B cell (primary cell): ENCODE measurements around the gene TET3. TPM values are rescaled to one million over a fixed set of nuclear protein-coding genes. Genes with fewer than 3 reads are reported as not detected.
A peak's percentile ranks its signal among the peaks of the same experiment; 100 is the strongest.

Source experiments
- ATAC-seq: fragments of 200-7000 bp; cut with Tn5 transposase; one replicate; pipeline ENCODE4 v1.10.0; 2021; ENCODE audit warnings: low read depth, mild to moderate bottlenecking, moderate number of reproducible peaks, moderate library complexity
- CTCF ChIA-PET: fragments of 350-600 bp; sonication (Branson Sonifier 250); formaldehyde crosslinking; loops from one replicate; lab custom pipeline; 2021; ENCODE audit warnings: antibody characterized with exemption, inconsistent platforms; lab: Charles Lee
- POLR2A ChIA-PET: fragments of 350-600 bp; sonication (Branson Sonifier 250); formaldehyde crosslinking; loops from one replicate; lab custom pipeline; 2021; ENCODE audit warnings: antibody characterized with exemption; lab: Charles Lee
- DNase-seq: peaks from one replicate; pipeline ENCODE4 v3.0.0; 2013
- H2AFZ ChIP-seq: 2 replicates; pipeline ENCODE4 v1.6.1; 2012; ENCODE audit warnings: mild to moderate bottlenecking, low read depth, low read length; ENCODE audit not compliant: insufficient read depth, poor library complexity, severe bottlenecking
- H3K27ac ChIP-seq, 2 donors: 1 replicate in 1 of 2; 2 replicates in 1 of 2; pipeline ENCODE4 v1.5.1; 2012 to 2013; ENCODE audit warnings: low read length in 2 of 2, mild to moderate bottlenecking in 2 of 2, moderate library complexity in 1 of 2
- H3K27me3 ChIP-seq, 4 experiments: fragments of 200-600 bp in 1 of 4; sonication (generic) in 1 of 4; replicated peaks in 1 of 4; 1 replicate in 2 of 4; 2 replicates in 2 of 4; pipeline versions ENCODE4 v1.6.1 to v1.7.0; 2013 to 2016; ENCODE audit warnings: low read length in 3 of 4, mild to moderate bottlenecking in 2 of 4, mixed read lengths in 1 of 4, moderate library complexity in 1 of 4; ENCODE audit not compliant: insufficient read depth in 4 of 4, control insufficient read depth in 3 of 4; ENCODE audit errors: control extremely low read depth in 1 of 4
- H3K36me3 ChIP-seq, 2 experiments: replicated peaks in 1 of 2; 1 replicate in 1 of 2; 2 replicates in 1 of 2; pipeline versions ENCODE4 v1.6.1 to v1.7.1; 2013; ENCODE audit warnings: low read length in 1 of 2; ENCODE audit not compliant: insufficient read depth in 2 of 2, control insufficient read depth in 1 of 2; ENCODE audit errors: control extremely low read depth in 1 of 2, extremely low read depth in 1 of 2
- H3K4me1 ChIP-seq, 2 donors: fragments of 200-600 bp in 1 of 2; sonication (generic) in 1 of 2; 1 replicate in 1 of 2; 2 replicates in 1 of 2; pipeline versions ENCODE4 v1.5.1 to v1.6.1; 2013 to 2017; ENCODE audit warnings: low read length in 2 of 2; ENCODE audit not compliant: control insufficient read depth in 2 of 2, insufficient read depth in 2 of 2
- H3K4me2 ChIP-seq: replicated peaks from 2 replicates; pipeline ENCODE3; 2012; ENCODE audit warnings: mild to moderate bottlenecking, low read depth, low read length; ENCODE audit not compliant: poor library complexity, severe bottlenecking
- H3K4me3 ChIP-seq, 5 experiments: fragments of 200-600 bp in 1 of 5; sonication (generic) in 1 of 5; 1 replicate in 3 of 5; 2 replicates in 2 of 5; pipeline versions ENCODE4 v1.5.1 to v1.7.0; 2011 to 2016; ENCODE audit warnings: low read length in 4 of 5, mild to moderate bottlenecking in 4 of 5, low read depth in 2 of 5, control low read depth in 1 of 5, moderate library complexity in 1 of 5; ENCODE audit not compliant: insufficient read depth in 1 of 5; ENCODE audit errors: control extremely low read depth in 1 of 5, extremely low read depth in 1 of 5
- H3K79me2 ChIP-seq: fragments of 200-600 bp; sonication (generic); one replicate; pipeline ENCODE4 v1.6.0; 2016; ENCODE audit warnings: low read length; ENCODE audit not compliant: control insufficient read depth, insufficient read depth
- H3K9ac ChIP-seq: fragments of 200-600 bp; sonication (generic); 2 replicates; pipeline ENCODE4 v1.6.1; 2017; ENCODE audit warnings: mild to moderate bottlenecking, low read length, moderate library complexity
- H3K9me3 ChIP-seq, 3 donors: one replicate each; pipeline versions ENCODE4 v1.6.1 to v1.7.1; 2013; ENCODE audit warnings: low read length in 2 of 3; ENCODE audit not compliant: control insufficient read depth in 2 of 3, insufficient read depth in 1 of 3; ENCODE audit errors: control extremely low read depth in 1 of 3
- H4K20me1 ChIP-seq: 2 replicates; pipeline ENCODE4 v1.6.0; 2012; ENCODE audit warnings: mild to moderate bottlenecking, low read length; ENCODE audit not compliant: insufficient read depth, control insufficient read depth, poor library complexity, severe bottlenecking
- H3K27ac Mint-ChIP-seq: one replicate; pipeline ENCODE4 v1.8.0; 2021; ENCODE audit warnings: mixed read lengths
- H3K27me3 Mint-ChIP-seq: one replicate; pipeline ENCODE4 v1.8.0; 2021; ENCODE audit warnings: mixed read lengths
- H3K4me1 Mint-ChIP-seq: one replicate; pipeline ENCODE4 v1.8.0; 2021; ENCODE audit warnings: mixed read lengths
- H3K4me3 Mint-ChIP-seq: one replicate; pipeline ENCODE4 v1.8.0; 2021; ENCODE audit warnings: mixed read lengths
- H3K9me3 Mint-ChIP-seq: one replicate; pipeline ENCODE4 v1.8.0; 2022; ENCODE audit warnings: mixed read lengths; ENCODE audit not compliant: insufficient read depth
- EZH2 ChIP-seq: IDR thresholded peaks from 2 replicates; pipeline ENCODE4 v1.6.1; 2012; ENCODE audit warnings: borderline replicate concordance, low read depth, mild to moderate bottlenecking, moderate library complexity, low read length; ENCODE audit not compliant: insufficient read depth, poor library complexity, severe bottlenecking
- WGBS: methylation state at CpG from one replicate; pipeline ENCODE4 v1.1.5; 2013; ENCODE audit warnings: missing lambda C conversion rate; ENCODE audit not compliant: insufficient coverage; 5-methylcytosine and 5-hydroxymethylcytosine counted together
- intact Hi-C: fragments of 100-400 bp; cut with micrococcal nuclease; formaldehyde crosslinking; loops from one replicate; pipeline ENCODE4 v1.10.0; 2022
- polyA plus RNA-seq: library from polyadenylated mRNA; depleted of rRNA; stranded (reverse); fragments of >200 nt; gene quantifications from 2 replicates; pipeline ENCODE4 v1.2.3, GENCODE V29; 2012
- total RNA-seq, 2 donors: library from RNA; stranded (reverse); fragments of 120-200 nt in 1 of 2; gene quantifications; 1 replicate in 1 of 2; 2 replicates in 1 of 2; pipeline versions ENCODE4 v1.2.3 to v1.2.4, GENCODE V29; 2013 to 2022
- TF ChIP-seq, protein P1 (sequence below): fragments of 200-600 bp; IDR thresholded peaks from one replicate; pipeline ENCODE4 v1.8.0; 2022; ENCODE audit warnings: antibody characterized with exemption, mild to moderate bottlenecking

The TET3 gene
- total and polyA plus RNA-seq, 2 donors (not counting 1 experiment from before 2014, with no cell fraction given): 4.7 to 43.9 TPM

DNA sequence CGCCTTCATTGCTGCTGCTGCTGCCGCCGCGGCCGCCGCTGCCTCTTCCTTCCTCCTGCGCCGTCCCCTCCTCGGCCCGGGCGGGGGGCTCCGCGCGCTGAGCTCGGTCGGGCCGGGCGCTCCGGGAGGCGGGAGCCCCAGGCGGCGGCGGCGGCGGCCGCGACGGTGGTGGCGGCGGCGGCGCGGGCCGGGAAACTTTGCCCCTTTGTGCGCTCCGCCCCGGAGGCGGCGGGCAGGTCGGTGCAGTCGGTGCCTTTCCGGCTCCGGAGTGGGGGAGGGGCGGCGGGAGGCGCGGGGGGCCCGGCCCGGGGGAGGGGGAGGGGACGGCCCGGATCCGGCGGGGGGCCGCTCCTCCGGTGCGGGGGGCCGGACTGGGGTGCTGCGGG lies 205 bp downstream of the TET3 start:
- CTCF ChIA-PET: interaction anchor here (0.5 to 1.0 kb wide), 3 partner anchors 39 to 120 kb away, joined by 3 read pairs; no protein-coding TSS in a partner anchor
- TF ChIP-seq, protein P1, sequence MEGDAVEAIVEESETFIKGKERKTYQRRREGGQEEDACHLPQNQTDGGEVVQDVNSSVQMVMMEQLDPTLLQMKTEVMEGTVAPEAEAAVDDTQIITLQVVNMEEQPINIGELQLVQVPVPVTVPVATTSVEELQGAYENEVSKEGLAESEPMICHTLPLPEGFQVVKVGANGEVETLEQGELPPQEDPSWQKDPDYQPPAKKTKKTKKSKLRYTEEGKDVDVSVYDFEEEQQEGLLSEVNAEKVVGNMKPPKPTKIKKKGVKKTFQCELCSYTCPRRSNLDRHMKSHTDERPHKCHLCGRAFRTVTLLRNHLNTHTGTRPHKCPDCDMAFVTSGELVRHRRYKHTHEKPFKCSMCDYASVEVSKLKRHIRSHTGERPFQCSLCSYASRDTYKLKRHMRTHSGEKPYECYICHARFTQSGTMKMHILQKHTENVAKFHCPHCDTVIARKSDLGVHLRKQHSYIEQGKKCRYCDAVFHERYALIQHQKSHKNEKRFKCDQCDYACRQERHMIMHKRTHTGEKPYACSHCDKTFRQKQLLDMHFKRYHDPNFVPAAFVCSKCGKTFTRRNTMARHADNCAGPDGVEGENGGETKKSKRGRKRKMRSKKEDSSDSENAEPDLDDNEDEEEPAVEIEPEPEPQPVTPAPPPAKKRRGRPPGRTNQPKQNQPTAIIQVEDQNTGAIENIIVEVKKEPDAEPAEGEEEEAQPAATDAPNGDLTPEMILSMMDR: no peak
- no peak for TF ChIP-seq EZH2

More for the DNA sequence above, 205 bp downstream of the TET3 start:
- Histone ChIP-seq H3K79me2 (peaks cover 44% of the 10 kb centered on the region), H3K27me3 (peaks cover 0 to 4% (median 2%) of the 10 kb centered on the region in 4 experiments), H3K27ac (no peak overlapping the region), H3K36me3 (peaks cover 4 to 25% of the 10 kb centered on the region in 2 experiments), H4K20me1 (peaks cover 43% of the 10 kb centered on the region), H3K9me3 (no peaks in the 10 kb centered on the region), H3K4me3 (peak overlapping the region in 2 of 5 experiments; percentile 66 to 78), H2AFZ (no peak overlapping the region), H3K4me1 (peaks cover 56 to 71% of the 10 kb centered on the region in 2 donors), H3K4me2 (peak overlapping the region; percentile 95), H3K9ac (no peak overlapping the region)
- Mint-ChIP-seq H3K9me3 (no peaks in the 10 kb centered on the region), H3K27me3 (no peaks in the 10 kb centered on the region), H3K27ac (no peak overlapping the region), H3K4me1 (peaks cover 75% of the 10 kb centered on the region), H3K4me3 (no peak overlapping the region)
- DNase-seq (no peak), ATAC-seq (peak; percentile 26)
- 0% methylated on average over 28 of the region's 58 CpGs for WGBS
- intact Hi-C loops: loop anchor here (1.0 to 5.0 kb wide), 7 partner anchors 14 to 193 kb away; partner anchors contain the start of genes DGUOK and MOB1A
- POLR2A ChIA-PET: interaction anchor here (1.0 to 1.2 kb wide), 2 partner anchors 15 to 47 kb away, joined by 3 read pairs; no protein-coding TSS in a partner anchor
